K562 (cell line): ENCODE results near the gene RNPEP. TPM values are rescaled to one million over a fixed set of nuclear protein-coding genes. Genes with fewer than 3 reads are reported as not detected.

Experiments
- ARHGAP35 ChIP-seq: fragments of 450-650 bp; IDR thresholded peaks from 2 replicates; pipeline ENCODE4 v1.6.1; 2018; ENCODE audit not compliant: partially characterized antibody
- ARID1B ChIP-seq: fragments of 450-650 bp; IDR thresholded peaks from 2 replicates; pipeline ENCODE4 v1.6.1; 2016; ENCODE audit warnings: antibody characterized with exemption, mild to moderate bottlenecking, inconsistent platforms
- BRD9 ChIP-seq: fragments of 450-650 bp; IDR thresholded peaks from 2 replicates; pipeline ENCODE4 v1.6.1; 2018; ENCODE audit warnings: low read depth; ENCODE audit not compliant: partially characterized antibody
- C11orf30 ChIP-seq: fragments of 450-650 bp; IDR thresholded peaks from 2 replicates; pipeline ENCODE4 v1.6.1; 2016; ENCODE audit warnings: low read depth, mild to moderate bottlenecking
- ELK1 ChIP-seq: sonication (generic); formaldehyde crosslinking; IDR thresholded peaks from 2 replicates; pipeline ENCODE4 v1.8.1; 2022; ENCODE audit warnings: missing genetic modification reagents
- FOXP4 ChIP-seq: sonication (generic); formaldehyde crosslinking; IDR thresholded peaks from 2 replicates; pipeline ENCODE4 v1.8.0; 2022; ENCODE audit warnings: mild to moderate bottlenecking, missing genetic modification reagents, borderline replicate concordance
- JUND ChIP-seq, 2 experiments: IDR thresholded peaks; 2 replicates in 1 of 2; 3 replicates in 1 of 2; pipeline ENCODE4 v1.6.1; 2011; ENCODE audit warnings: borderline replicate concordance in 2 of 2, low read depth in 2 of 2, low read length in 2 of 2, improper control_type of control experiment in 1 of 2, missing biosample characterization in 1 of 2, missing genetic modification characterization in 1 of 2, missing genetic modification reagents in 1 of 2
- LARP7 ChIP-seq: fragments of 450-650 bp; IDR thresholded peaks from 2 replicates; pipeline ENCODE4 v1.6.1; 2016
- MTA1 ChIP-seq: fragments of 450-650 bp; IDR thresholded peaks from 2 replicates; pipeline ENCODE4 v1.6.1; 2017; ENCODE audit warnings: borderline replicate concordance
- NFIC ChIP-seq: fragments of 450-650 bp; IDR thresholded peaks from 2 replicates; pipeline ENCODE4 v1.6.1; 2017; ENCODE audit warnings: mild to moderate bottlenecking, inconsistent platforms
- PRDM10 ChIP-seq: fragments of 450-650 bp; IDR thresholded peaks from 2 replicates; pipeline ENCODE4 v1.6.1; 2018; ENCODE audit not compliant: partially characterized antibody
- RAD21 ChIP-seq, 2 experiments: fragments of 250-450 bp in 1 of 2; fragments of 450-650 bp in 1 of 2; sonication (Bioruptor Pico) in 1 of 2; formaldehyde crosslinking in 1 of 2; IDR thresholded peaks in 1 of 2; conservative IDR thresholded peaks in 1 of 2; 2 replicates each; pipeline versions ENCODE4 v1.4.0 to v1.8.0; 2020 to 2022; ENCODE audit warnings: mild to moderate bottlenecking in 2 of 2, moderate library complexity in 1 of 2
- SAP30 ChIP-seq: fragments of 200-600 bp; sonication (generic); IDR thresholded peaks from 2 replicates; pipeline ENCODE4 v1.6.1; 2012; ENCODE audit warnings: borderline replicate concordance, low read depth, mild to moderate bottlenecking, moderate library complexity, low read length, control low read depth, inconsistent platforms; ENCODE audit not compliant: insufficient read depth, poor library complexity, severe bottlenecking
- SMARCA4 ChIP-seq: fragments of 450-650 bp; IDR thresholded peaks from 2 replicates; pipeline ENCODE4 v1.6.1; 2016
- TRIM24 ChIP-seq, 2 experiments: fragments of 450-650 bp; IDR thresholded peaks; 2 replicates each; pipeline ENCODE4 v1.6.1; 2016
- ZC3H4 ChIP-seq: sonication (generic); formaldehyde crosslinking; IDR thresholded peaks from 2 replicates; pipeline ENCODE4 v1.9.0; 2021; ENCODE audit warnings: missing genetic modification reagents, borderline replicate concordance
- polyA plus RNA-seq, 8 experiments: library from polyadenylated mRNA; depleted of rRNA in 4 of 8; stranded (reverse) in 5 of 8; unstranded in 3 of 8; fragments of >200 nt; fragmentation: Nextera tagmentation in 2 of 8; fragmentation: Illumina TruSeq in 1 of 8; extraction: Ambion mirVana in 2 of 8; extraction: Trizol in 1 of 8; gene quantifications; 2 replicates each; pipeline versions ENCODE4 v1.2.1 to v1.2.3, GENCODE V29; 2011 to 2014; ENCODE audit warnings: inconsistent platforms in 1 of 8, missing spikeins in 1 of 8
- total RNA-seq, 7 experiments: library from RNA; depleted of rRNA in 6 of 7; stranded (reverse); fragments of >200 nt in 6 of 7; fragmentation: Illumina TruSeq in 2 of 7; extraction: Trizol in 2 of 7; gene quantifications; 2 replicates each; pipeline versions ENCODE4 v1.2.1 to v1.2.3, GENCODE V29; 2011 to 2021; ENCODE audit warnings: low replicate concordance in 1 of 7

The RNPEP gene
- total and polyA plus RNA-seq, 9 of the 15 experiments (the other 6 are each of a cell fraction or from before 2014, with no cell fraction given) = 27.5 to 131 (median 63.4) TPM

- TF ChIP-seq NFIC = peak; percentile 23; the same call in 1 of the 2 replicates
- no peak for TF ChIP-seq SAP30
- TF ChIP-seq ELK1 (CRISPR knock-in tag) = no peak
- TF ChIP-seq JUND (IDR thresholded peaks at IDR 0.05; ENCODE audit: borderline replicate concordance, low read depth, low read length) = peak; percentile 25; the same call in 1 of the 2 replicates
- TF ChIP-seq JUND (tag; IDR thresholded peaks at IDR 0.05; ENCODE audit: borderline replicate concordance, low read depth, low read length) = peak; percentile 30; the same call in 1 of the 3 replicates
- no peak for TF ChIP-seq PRDM10
- TF ChIP-seq LARP7 = peak; percentile 22; the same call in 1 of the 2 replicates
- peak in 1 of 2 experiments; percentile 52; a peak in 3 of 4 replicates for TF ChIP-seq RAD21 (CRISPR knock-in tag; conservative IDR thresholded peaks at IDR 0.05 in 1 of 2, IDR thresholded peaks at IDR 0.05 in 1 of 2)
- TF ChIP-seq MTA1 = peak; percentile 74; the same call in 1 of the 2 replicates
- no peak for TF ChIP-seq BRD9
- TF ChIP-seq C11orf30 = no peak
- TF ChIP-seq ZC3H4 (CRISPR knock-in tag) = no peak
- TF ChIP-seq SMARCA4 = 0 out of 2 replicates have a peak, but pooled peaks have one; percentile 31
- TF ChIP-seq FOXP4 (CRISPR knock-in tag) = 0 out of 2 replicates have a peak, but pooled peaks have one; percentile 34
- TF ChIP-seq TRIM24 (IDR thresholded peaks at IDR 0.05) = 0 out of 4 replicates have a peak, but pooled peaks of 1 of the 2 experiments have one; percentile 11
- no peak for TF ChIP-seq ARHGAP35
- TF ChIP-seq ARID1B = 0 out of 2 replicates have a peak, but pooled peaks have one; percentile 21
Observed at GRCh38 chr1:201945157-201945556, 37.3 kb upstream of the RNPEP start (continued).
